HCT116 (cell line): ENCODE results near the gene MIB2. TPM values are rescaled to one million over a fixed set of nuclear protein-coding genes. Genes with fewer than 3 reads are reported as not detected.

Experiments
- ATAC-seq: fragments of 200-7000 bp; cut with Tn5 transposase; 2 replicates; pipeline ENCODE4 v1.9.1; 2020; ENCODE audit warnings: mild to moderate bottlenecking, moderate library complexity
- BruUV-seq: library from RNA; stranded (reverse); fragments of 400-500 nt; replicated peaks from 2 replicates; lab custom pipeline; 2021; lab: Mats Ljungman, UMichigan
- CTCF ChIA-PET: fragments of 300-600 bp; sonication (Branson Sonifier 250); formaldehyde crosslinking; loops from one replicate; lab custom pipeline; 2021; ENCODE audit warnings: antibody characterized with exemption; lab: Charles Lee
- POLR2A ChIA-PET: fragments of 300-600, 350-600 bp; sonication (Branson Sonifier 250); formaldehyde crosslinking; loops from one replicate; lab custom pipeline; 2021; ENCODE audit warnings: antibody characterized with exemption; lab: Charles Lee
- RAD21 ChIA-PET, 2 experiments: fragments of 300-600 bp; sonication (Branson Sonifier 250); formaldehyde crosslinking; loops; one replicate each; lab custom pipeline; 2023; ENCODE audit warnings: low total read pairs in 2 of 2; ENCODE audit not compliant: uncharacterized antibody in 2 of 2, unreplicated experiment in 2 of 2, low non-redundant PET in 1 of 2; lab: Charles Lee
- DNase-seq: peaks from one replicate; pipeline ENCODE4 v3.0.0-alpha.2; 2010; ENCODE audit warnings: low read depth, low spot score
- H2AFZ ChIP-seq: fragments of 200-600 bp; shearing (Covaris generic), sonication (generic); 2 replicates; pipeline ENCODE4 v1.6.1; 2017; ENCODE audit warnings: low read depth, mixed run types, mixed read lengths, antibody characterized with exemption, low read length; ENCODE audit not compliant: poor library complexity, severe bottlenecking
- H3K27ac ChIP-seq: 2 replicates; pipeline ENCODE4 v1.5.1; 2012; ENCODE audit warnings: low read depth, low read length
- H3K27me3 ChIP-seq: fragments of 200-600 bp; sonication (generic); 2 replicates; pipeline ENCODE4 v1.6.1; 2016; ENCODE audit warnings: mixed run types, low read length, mixed read lengths; ENCODE audit not compliant: insufficient read depth
- H3K36me3 ChIP-seq, 2 experiments: fragments of 200-500 bp in 1 of 2; fragments of 200-600 bp in 1 of 2; sonication (Bioruptor generic) in 1 of 2; sonication (generic) in 1 of 2; 2 replicates each; pipeline versions ENCODE4 v1.5.1 to v1.6.1; 2014 to 2016; ENCODE audit warnings: low read length in 2 of 2, inconsistent platforms in 1 of 2, mixed read lengths in 1 of 2, mixed run types in 1 of 2; ENCODE audit not compliant: insufficient read depth in 2 of 2, control insufficient read depth in 1 of 2
- H3K4me1 ChIP-seq, 2 experiments: fragments of 200-600 bp in 1 of 2; sonication (generic) in 1 of 2; 2 replicates each; pipeline versions ENCODE4 v1.5.1 to v1.6.1; 2012 to 2017; ENCODE audit warnings: low read length in 2 of 2, inconsistent platforms in 1 of 2, mild to moderate bottlenecking in 1 of 2, mixed read lengths in 1 of 2, mixed run types in 1 of 2, moderate library complexity in 1 of 2; ENCODE audit not compliant: insufficient read depth in 2 of 2, control insufficient read depth in 1 of 2
- H3K4me2 ChIP-seq: fragments of 200-600 bp; sonication (generic); 2 replicates; pipeline ENCODE4 v1.6.1; 2017; ENCODE audit warnings: mixed run types, low read length, mixed read lengths
- H3K4me3 ChIP-seq, 2 experiments: fragments of 200-600 bp in 1 of 2; sonication (generic) in 1 of 2; replicated peaks in 1 of 2; 2 replicates each; pipeline ENCODE4 v1.5.1; 2011 to 2016; ENCODE audit warnings: low read length in 2 of 2, control low read depth in 1 of 2, low read depth in 1 of 2, mild to moderate bottlenecking in 1 of 2, mixed read lengths in 1 of 2, mixed run types in 1 of 2
- H3K79me2 ChIP-seq: fragments of 200-600 bp; sonication (generic); 2 replicates; pipeline ENCODE4 v1.6.1; 2017; ENCODE audit warnings: mild to moderate bottlenecking, mixed run types, low read length, moderate library complexity, mixed read lengths; ENCODE audit not compliant: insufficient read depth
- H3K9ac ChIP-seq: fragments of 200-600 bp; sonication (generic); 2 replicates; pipeline ENCODE4 v1.6.1; 2016; ENCODE audit warnings: low read length, mixed read lengths
- H3K9me2 ChIP-seq: fragments of 200-600 bp; sonication (generic), shearing (Covaris generic); 2 replicates; pipeline ENCODE4 v1.6.1; 2017; ENCODE audit warnings: mixed run types, mild to moderate bottlenecking, moderate library complexity; ENCODE audit not compliant: insufficient read depth
- H3K9me3 ChIP-seq, 2 experiments: fragments of 200-500 bp in 1 of 2; fragments of 200-600 bp in 1 of 2; sonication (Bioruptor generic) in 1 of 2; sonication (generic) in 1 of 2; 2 replicates each; pipeline ENCODE4 v1.6.1; 2014 to 2017; ENCODE audit warnings: low read length in 2 of 2, mixed read lengths in 2 of 2, inconsistent platforms in 1 of 2, low read depth in 1 of 2, mild to moderate bottlenecking in 1 of 2, mixed run types in 1 of 2, moderate library complexity in 1 of 2; ENCODE audit not compliant: control insufficient read depth in 1 of 2, insufficient read depth in 1 of 2
- H4K20me1 ChIP-seq: fragments of 200-600 bp; sonication (generic), shearing (Covaris generic); 2 replicates; pipeline ENCODE4 v1.6.1; 2017; ENCODE audit warnings: mixed run types, mild to moderate bottlenecking, moderate library complexity; ENCODE audit not compliant: insufficient read depth
- CBX3 ChIP-seq: IDR thresholded peaks from 2 replicates; pipeline ENCODE4 v1.6.1; 2012; ENCODE audit warnings: low read depth
- CEBPB ChIP-seq: IDR thresholded peaks from 2 replicates; pipeline ENCODE4 v1.6.1; 2012; ENCODE audit warnings: low read depth
- ELF1 ChIP-seq: IDR thresholded peaks from 2 replicates; pipeline ENCODE4 v1.6.1; 2012; ENCODE audit warnings: low read depth, borderline replicate concordance
- EZH2 ChIP-seq: fragments of 200-600 bp; sonication (generic); IDR thresholded peaks from 2 replicates; pipeline ENCODE4 v1.6.1; 2017; ENCODE audit warnings: antibody characterized with exemption, mixed run types
- EZH2phosphoT487 ChIP-seq: fragments of 200-600 bp; IDR thresholded peaks from 2 replicates; pipeline ENCODE4 v1.6.1; 2018; ENCODE audit warnings: antibody characterized with exemption, borderline replicate concordance
- JUND ChIP-seq: IDR thresholded peaks from 2 replicates; pipeline ENCODE4 v1.6.1; 2012
- MAX ChIP-seq: IDR thresholded peaks from 2 replicates; pipeline ENCODE4 v1.6.1; 2012
- RAD21 ChIP-seq: IDR thresholded peaks from 2 replicates; pipeline ENCODE4 v1.6.1; 2012; ENCODE audit warnings: low read depth, mild to moderate bottlenecking
- REST ChIP-seq: IDR thresholded peaks from 2 replicates; pipeline ENCODE4 v1.6.1; 2012; ENCODE audit warnings: low read depth
- SIN3A ChIP-seq: IDR thresholded peaks from 2 replicates; pipeline ENCODE4 v1.6.1; 2012; ENCODE audit warnings: low read depth
- SP1 ChIP-seq: IDR thresholded peaks from 2 replicates; pipeline ENCODE4 v1.6.1; 2012; ENCODE audit warnings: low read depth
- ZBTB33 ChIP-seq: IDR thresholded peaks from 2 replicates; pipeline ENCODE4 v1.6.1; 2011; ENCODE audit warnings: mild to moderate bottlenecking, low read length, moderate library complexity; ENCODE audit not compliant: insufficient replicate concordance; ENCODE audit errors: extremely low read depth
- intact Hi-C: fragments of 100-400 bp; cut with micrococcal nuclease; formaldehyde crosslinking; loops from 2 replicates; pipeline ENCODE4 v1.10.0; 2022
- total RNA-seq: library from RNA; stranded (reverse); gene quantifications from one replicate; pipeline ENCODE4 v1.2.1, GENCODE V29; 2021; ENCODE audit not compliant: unreplicated experiment

The MIB2 gene
- total RNA-seq, 1 experiment from 2014 or later: 194 TPM

GRCh38 chr1:1577367-1578011 lies 37.8 kb upstream of the MIB2 start:
- POLR2A ChIA-PET: no interaction called here
- Histone ChIP-seq H3K9me3 (no peaks in the 10 kb centered on the region), H3K27me3 (no peaks in the 10 kb centered on the region), H3K9ac (no peak overlapping the region), H3K4me1 (peaks cover 16 to 22% of the 10 kb centered on the region in 2 experiments), H2AFZ (no peak overlapping the region), H4K20me1 (no peaks in the 10 kb centered on the region), H3K79me2 (peaks cover 19% of the 10 kb centered on the region), H3K27ac (no peak overlapping the region), H3K9me2 (no peaks in the 10 kb centered on the region), H3K36me3 (peaks cover 0 to 5% of the 10 kb centered on the region in 2 experiments; a peak in 3 of 4 replicates), H3K4me3 (no peak overlapping the region), H3K4me2 (no peak overlapping the region)
- RAD21 ChIA-PET: no interaction called here
- DNase-seq (no peak), ATAC-seq (no peak)
- CTCF ChIA-PET: no interaction called here
- no TSS peak for BruUV-seq
- intact Hi-C loops: no loop called here
- TF ChIP-seq JUND: no peak
- TF ChIP-seq RAD21: no peak
- TF ChIP-seq SP1: no peak
- TF ChIP-seq REST: no peak
- TF ChIP-seq CBX3: no peak
- no peak for TF ChIP-seq EZH2
- TF ChIP-seq ZBTB33: no peak
- no peak for TF ChIP-seq MAX
- no peak for TF ChIP-seq CEBPB
- no peak for TF ChIP-seq ELF1
- no peak for TF ChIP-seq SIN3A
- TF ChIP-seq EZH2phosphoT487: no peak
